HG02884 (cell line): ENCODE results near the gene TMPRSS11D.

Experiments
- ATAC-seq: cut with Tn5 transposase; IDR thresholded peaks from one replicate; pipeline ENCODE4 v1.9.1; 2021; ENCODE audit warnings: mild to moderate bottlenecking, moderate library complexity; ENCODE audit not compliant: unreplicated experiment

The TMPRSS11D gene

GRCh38 chr4:67883902-67884301 lies at the start of gene TMPRSS11D:
TMPRSS11D (minus strand) TSS chr4:67884002; CDS start chr4:67883933, 69 bp downstream.
- no peak for ATAC-seq

- no peak for ATAC-seq
Measured at GRCh38 chr4:67933038-67933437, 49.2 kb upstream of the TMPRSS11D start.

GRCh38 chr4:67931256-67931655 lies 47.5 kb upstream of the TMPRSS11D start:
- no peak for ATAC-seq

GRCh38 chr4:67929426-67929825 lies 45.6 kb upstream of the TMPRSS11D start:
- ATAC-seq = no peak

- no peak for ATAC-seq
Measured at GRCh38 chr4:67928546-67928945, 44.7 kb upstream of the TMPRSS11D start.

GRCh38 chr4:67927251-67927650 lies 43.4 kb upstream of the TMPRSS11D start:
- no peak for ATAC-seq

- ATAC-seq = no peak
Measured at GRCh38 chr4:67926485-67926884, 42.7 kb upstream of the TMPRSS11D start.

GRCh38 chr4:67922697-67923096 lies 38.9 kb upstream of the TMPRSS11D start:
- ATAC-seq = no peak

- ATAC-seq = no peak
Measured at GRCh38 chr4:67918428-67918827, 34.6 kb upstream of the TMPRSS11D start.

GRCh38 chr4:67915400-67915966 lies 31.7 kb upstream of the TMPRSS11D start:
- ATAC-seq = no peak

- no peak for ATAC-seq
Measured at GRCh38 chr4:67912080-67912479, 28.3 kb upstream of the TMPRSS11D start.

GRCh38 chr4:67911638-67912037 lies 27.8 kb upstream of the TMPRSS11D start:
- no peak for ATAC-seq

- ATAC-seq = no peak
Measured at GRCh38 chr4:67911141-67911540, 27.3 kb upstream of the TMPRSS11D start.

GRCh38 chr4:67910585-67910905 lies 26.7 kb upstream of the TMPRSS11D start:
- ATAC-seq = no peak

GRCh38 chr4:67909905-67910584 lies 26.2 kb upstream of the TMPRSS11D start:
- ATAC-seq = no peak

GRCh38 chr4:67907650-67908049 lies 23.8 kb upstream of the TMPRSS11D start:
- no peak for ATAC-seq

GRCh38 chr4:67899096-67899495 lies 15.3 kb upstream of the TMPRSS11D start:
- ATAC-seq = no peak

GRCh38 chr4:67897686-67898085 lies 13.9 kb upstream of the TMPRSS11D start:
- no peak for ATAC-seq

- no peak for ATAC-seq
Measured at GRCh38 chr4:67896421-67897065, 12.7 kb upstream of the TMPRSS11D start.

- ATAC-seq = no peak
Measured at GRCh38 chr4:67894659-67895058, 10.9 kb upstream of the TMPRSS11D start.

GRCh38 chr4:67892905-67893304 lies 9.1 kb upstream of the TMPRSS11D start:
- no peak for ATAC-seq

GRCh38 chr4:67892253-67892652 lies 8.5 kb upstream of the TMPRSS11D start:
- no peak for ATAC-seq
